Sigmoid colon (tissue), 7 donors: ENCODE results near the gene TPO. TPM values are rescaled to one million over a fixed set of nuclear protein-coding genes. Genes with fewer than 3 reads are reported as not detected.

Source experiments
- DNase-seq: peaks from one replicate; pipeline ENCODE4 v3.0.0-alpha.2; 2019
- H3K27ac ChIP-seq, 4 donors: fragments of 200-600 bp; sonication (generic); one replicate each; pipeline ENCODE4 v1.5.1; 2016 to 2019; ENCODE audit warnings: mild to moderate bottlenecking in 1 of 4
- H3K27me3 ChIP-seq, 3 donors: fragments of 200-600 bp; sonication (generic); one replicate each; pipeline ENCODE4 v1.5.1; 2019; ENCODE audit warnings: mild to moderate bottlenecking in 1 of 3
- H3K36me3 ChIP-seq, 4 donors: fragments of 200-600 bp; sonication (generic); one replicate each; pipeline ENCODE4 v1.5.1; 2016 to 2019
- H3K4me1 ChIP-seq, 4 donors: fragments of 200-600 bp; sonication (generic); one replicate each; pipeline ENCODE4 v1.5.1; 2017 to 2019
- H3K4me3 ChIP-seq, 4 donors: fragments of 200-600 bp; sonication (generic); one replicate each; pipeline ENCODE4 v1.5.1; 2017 to 2019; ENCODE audit warnings: mild to moderate bottlenecking in 2 of 4, moderate library complexity in 1 of 4
- H3K9me3 ChIP-seq, 4 donors: fragments of 200-600 bp in 3 of 4; sonication (generic) in 3 of 4; one replicate each; pipeline versions ENCODE4 v1.5.1 to v1.6.1; 2013 to 2019
- CTCF ChIP-seq, 4 experiments: fragments of 450-650 bp in 3 of 4; fragments of 200-600 bp in 1 of 4; IDR thresholded peaks; one replicate each; pipeline ENCODE4 v1.5.1; 2016 to 2019; ENCODE audit warnings: antibody characterized with exemption in 4 of 4, mild to moderate bottlenecking in 3 of 4, moderate library complexity in 2 of 4
- EP300 ChIP-seq, 4 donors: sonication (generic); formaldehyde crosslinking; IDR thresholded peaks; one replicate each; pipeline ENCODE4 v1.6.1; 2017; ENCODE audit warnings: antibody characterized with exemption in 4 of 4
- POLR2A ChIP-seq, 2 donors: fragments of 450-650 bp; IDR thresholded peaks; one replicate each; pipeline ENCODE4 v1.6.1; 2016; ENCODE audit warnings: antibody characterized with exemption in 2 of 2, mild to moderate bottlenecking in 2 of 2, moderate library complexity in 2 of 2
- POLR2AphosphoS5 ChIP-seq, 4 donors: sonication (generic); formaldehyde crosslinking; IDR thresholded peaks; one replicate each; pipeline ENCODE4 v1.6.1; 2017; ENCODE audit warnings: antibody characterized with exemption in 4 of 4
- WGBS, 2 donors: extraction: QIAGEN DNeasy Blood & Tissue Kit; methylation state at CpG; one replicate each; pipeline ENCODE4 v1.1.7; 2013; 5-methylcytosine and 5-hydroxymethylcytosine counted together
- intact Hi-C: fragments of 100-400 bp; cut with DNase I; formaldehyde crosslinking; loops from one replicate; pipeline ENCODE4 v1.15.1; 2023
- polyA plus RNA-seq, 3 donors: library from polyadenylated mRNA; stranded (reverse); fragments of 200-250 nt; gene quantifications; one replicate each; pipeline ENCODE4 v1.2.3, GENCODE V29; 2013
- total RNA-seq, 4 donors: library from RNA; depleted of rRNA; stranded (reverse); fragments of >200 nt; gene quantifications; one replicate each; pipeline ENCODE4 v1.1.0, GENCODE V29; 2016
- donor health status: healthy with polysubstance abuse.
- donor health status: Bipolar disorder and iron deficiency.
- donor health status: healthy.

TPO gene
- total and polyA plus RNA-seq, 7 donors, result 0.60 to 18.8 (median 3.5) TPM

- H3K36me3 ChIP-seq, result no peaks in the 10 kb centered on the region
- no peak overlapping the region for H3K4me3 ChIP-seq
- H3K27ac ChIP-seq, result no peak overlapping the region
- intact Hi-C loops, result no loop called here
- DNase-seq, result peak; percentile 51
- H3K9me3 ChIP-seq, result no peaks in the 10 kb centered on the region
- TF ChIP-seq POLR2AphosphoS5 (IDR thresholded peaks at IDR 0.05) (no peak), EP300 (IDR thresholded peaks at IDR 0.05) (no peak), CTCF (IDR thresholded peaks at IDR 0.05) (no peak), POLR2A (IDR thresholded peaks at IDR 0.05) (no peak)
- no peaks in the 10 kb centered on the region for H3K27me3 ChIP-seq
- H3K4me1 ChIP-seq, result no peaks in the 10 kb centered on the region
- 94% methylated on average over 5 of the region's 5 CpGs for WGBS, 2 donors
Measured at GRCh38 chr2:1517786-1518185, 104.5 kb downstream of the TPO start.

GRCh38 chr2:1518331-1518803 is 105.1 kb downstream of the TPO start:
- H3K27me3 ChIP-seq, result no peaks in the 10 kb centered on the region
- no peak overlapping the region for H3K27ac ChIP-seq
- no peak overlapping the region for H3K4me3 ChIP-seq
- H3K4me1 ChIP-seq, result no peaks in the 10 kb centered on the region
- DNase-seq, result no peak
- TF ChIP-seq POLR2A (IDR thresholded peaks at IDR 0.05), result no peak
- no peak for TF ChIP-seq CTCF (IDR thresholded peaks at IDR 0.05)
- no peak for TF ChIP-seq EP300 (IDR thresholded peaks at IDR 0.05)
- no peak for TF ChIP-seq POLR2AphosphoS5 (IDR thresholded peaks at IDR 0.05)
- H3K9me3 ChIP-seq, result no peaks in the 10 kb centered on the region
- H3K36me3 ChIP-seq, result no peaks in the 10 kb centered on the region
- intact Hi-C loops, result no loop called here
- WGBS, 2 donors, result 47 to 81% methylated on average over 3 of the region's 3 CpGs

GRCh38 chr2:1518867-1519530 is 105.7 kb downstream of the TPO start:
- H3K27me3 ChIP-seq, result no peaks in the 10 kb centered on the region
- DNase-seq, result peak; percentile 45
- 45 to 56% methylated on average over 10 of the region's 10 CpGs for WGBS, 2 donors
- no peaks in the 10 kb centered on the region for H3K4me1 ChIP-seq
- intact Hi-C loops, result no loop called here
- TF ChIP-seq EP300 (IDR thresholded peaks at IDR 0.05) (no peak), CTCF (IDR thresholded peaks at IDR 0.05) (no peak), POLR2A (IDR thresholded peaks at IDR 0.05) (no peak), POLR2AphosphoS5 (IDR thresholded peaks at IDR 0.05) (no peak)
- H3K27ac ChIP-seq, result no peak overlapping the region
- no peak overlapping the region for H3K4me3 ChIP-seq
- H3K36me3 ChIP-seq, result no peaks in the 10 kb centered on the region
- H3K9me3 ChIP-seq, result no peaks in the 10 kb centered on the region

GRCh38 chr2:1521191-1521877 is 108.1 kb downstream of the TPO start:
- Histone ChIP-seq H3K4me1 (no peaks in the 10 kb centered on the region), H3K4me3 (no peak overlapping the region), H3K27me3 (peaks cover 0 to 5% (median 0%) of the 10 kb centered on the region in 3 donors), H3K27ac (no peak overlapping the region), H3K36me3 (no peaks in the 10 kb centered on the region), H3K9me3 (no peaks in the 10 kb centered on the region)
- 84 to 86% methylated on average over 21 of the region's 21 CpGs for WGBS, 2 donors
- intact Hi-C loops, result no loop called here
- TF ChIP-seq CTCF (IDR thresholded peaks at IDR 0.05), result no peak
- TF ChIP-seq POLR2A (IDR thresholded peaks at IDR 0.05), result no peak
- no peak for TF ChIP-seq POLR2AphosphoS5 (IDR thresholded peaks at IDR 0.05)
- TF ChIP-seq EP300 (IDR thresholded peaks at IDR 0.05), result no peak
- peak; percentile 63 for DNase-seq
